ACHN (cell line): ENCODE measurements around the gene ACTN1.
"Not testable (repeated sequence)": the region's sequence is repeated elsewhere in the genome, so short reads cannot be mapped to it uniquely, and the experiment has no call there.

Experiments used
- DNase-seq: peaks from one replicate; pipeline ENCODE4 v3.0.0-alpha.2; 2015
- in situ Hi-C: cut with HindIII; loops from 2 replicates; pipeline ENCODE4 v1.10.0; 2017; ENCODE audit warnings: low sequenced_read_pairs, low pct_ligation_motif_present, low pct_unique_long_range_greater_than_20kb

The ACTN1 gene

GRCh38 chr14:68979021-68979721 is at the start of gene ACTN1:
Gene ACTN1 (minus strand): TSS chr14:68979302. CDS start chr14:68979056, 246 bp downstream.
- DNase-seq, result peak; percentile 95
- in situ Hi-C loops, result no loop called here

GRCh38 chr14:69027242-69027913 is 48.3 kb upstream of the ACTN1 start:
- in situ Hi-C loops, result no loop called here
- no peak for DNase-seq

- no peak for DNase-seq
- in situ Hi-C loops, result no loop called here
Observed at GRCh38 chr14:69023035-69023434, 43.9 kb upstream of the ACTN1 start.

GRCh38 chr14:69022093-69022492 is 43.0 kb upstream of the ACTN1 start:
- DNase-seq, in situ Hi-C loops: not testable (repeated sequence)

- in situ Hi-C loops, result no loop called here
- no peak for DNase-seq
Observed at GRCh38 chr14:69017706-69018105, 38.6 kb upstream of the ACTN1 start.

GRCh38 chr14:69014829-69015259 is 35.7 kb upstream of the ACTN1 start:
- DNase-seq, result no peak
- in situ Hi-C loops, result no loop called here

GRCh38 chr14:69013943-69014782 is 35.1 kb upstream of the ACTN1 start:
- DNase-seq, result no peak
- in situ Hi-C loops, result no loop called here

GRCh38 chr14:69012256-69012953 is 33.3 kb upstream of the ACTN1 start:
- no peak for DNase-seq
- in situ Hi-C loops, result no loop called here

GRCh38 chr14:69010648-69011047 is 31.5 kb upstream of the ACTN1 start:
- in situ Hi-C loops, result no loop called here
- DNase-seq, result no peak

- in situ Hi-C loops, result no loop called here
- no peak for DNase-seq
Observed at GRCh38 chr14:69008421-69008884, 29.4 kb upstream of the ACTN1 start.

- in situ Hi-C loops, result no loop called here
- no peak for DNase-seq
Observed at GRCh38 chr14:69006346-69006745, 27.2 kb upstream of the ACTN1 start.

GRCh38 chr14:69005432-69006148 is 26.5 kb upstream of the ACTN1 start:
- in situ Hi-C loops, result no loop called here

GRCh38 chr14:69004731-69005431 is 25.8 kb upstream of the ACTN1 start:
- DNase-seq, result peak; percentile 6
- in situ Hi-C loops, result no loop called here

More at GRCh38 chr14:69005432-69006148, 26.5 kb upstream of the ACTN1 start:
- DNase-seq, result peak; percentile 58

GRCh38 chr14:69003626-69004025 is 24.5 kb upstream of the ACTN1 start:
- no peak for DNase-seq
- in situ Hi-C loops, result no loop called here

- DNase-seq, result no peak
Observed at GRCh38 chr14:69002069-69002468, 23.0 kb upstream of the ACTN1 start.

GRCh38 chr14:69001375-69001774 is 22.3 kb upstream of the ACTN1 start:
- in situ Hi-C loops, result no loop called here
- no peak for DNase-seq

More at GRCh38 chr14:69002069-69002468, 23.0 kb upstream of the ACTN1 start:
- in situ Hi-C loops, result no loop called here

- in situ Hi-C loops, result no loop called here
- no peak for DNase-seq
Observed at GRCh38 chr14:68998062-68998461, 19.0 kb upstream of the ACTN1 start.
